NT2/D1 (cell line): ENCODE data around the gene RIC8A.

ENCODE experiments used
- DNase-seq: peaks from one replicate; pipeline ENCODE4 v3.0.0-alpha.2; 2011; ENCODE audit warnings: low read depth, low spot score
- H3K27me3 ChIP-seq: 2 replicates; pipeline ENCODE4 v1.6.0; 2011; ENCODE audit warnings: mild to moderate bottlenecking; ENCODE audit not compliant: insufficient read length, insufficient read depth
- H3K36me3 ChIP-seq: 2 replicates; pipeline ENCODE4 v1.6.1; 2011; ENCODE audit warnings: mild to moderate bottlenecking, low read length, mixed read lengths; ENCODE audit not compliant: insufficient read depth, insufficient read length
- H3K4me1 ChIP-seq: 2 replicates; pipeline ENCODE4 v1.5.1; 2011; ENCODE audit not compliant: insufficient read depth, insufficient read length
- H3K4me3 ChIP-seq: 2 replicates; pipeline ENCODE4 v1.5.1; 2011; ENCODE audit warnings: low read depth; ENCODE audit not compliant: insufficient read length
- H3K9ac ChIP-seq: 2 replicates; pipeline ENCODE4 v1.6.0; 2011; ENCODE audit warnings: low read depth; ENCODE audit not compliant: insufficient read length
- H3K9me3 ChIP-seq: 2 replicates; pipeline ENCODE4 v1.5.1; 2011; ENCODE audit warnings: mild to moderate bottlenecking, low read length; ENCODE audit not compliant: insufficient read depth
- SUZ12 ChIP-seq: IDR thresholded peaks from 2 replicates; pipeline ENCODE4 v1.6.1; 2011; ENCODE audit not compliant: insufficient read length, insufficient read depth; ENCODE audit errors: extremely low read depth
- YY1 ChIP-seq: IDR thresholded peaks from 2 replicates; pipeline ENCODE4 v1.6.1; 2011; ENCODE audit not compliant: insufficient read length, insufficient read depth
- ZNF274 ChIP-seq: IDR thresholded peaks from 2 replicates; pipeline ENCODE4 v1.6.1; 2011; ENCODE audit warnings: mild to moderate bottlenecking, low read depth, low read length

Gene RIC8A

DNA sequence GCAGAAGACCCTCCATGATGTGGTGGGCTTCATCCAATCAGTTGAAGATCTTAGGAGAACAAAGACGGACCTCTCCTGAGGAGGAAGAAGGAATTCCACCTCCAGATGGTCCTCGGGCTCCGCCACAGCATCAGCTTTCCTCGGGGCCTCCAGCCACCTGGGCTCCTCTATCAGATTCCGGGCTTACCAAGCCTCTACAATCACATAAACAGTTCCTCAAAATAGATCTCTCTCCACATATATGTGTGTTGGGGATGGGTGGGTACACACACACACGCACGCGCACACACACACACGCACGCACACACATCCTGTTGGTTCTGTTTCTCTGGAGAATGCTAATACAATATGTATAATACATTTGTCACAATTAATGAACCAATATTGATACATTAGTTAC is 51.9 kb downstream of the RIC8A start:
- H3K36me3 ChIP-seq: no peaks in the 10 kb centered on the region
- no peak overlapping the region for H3K9ac ChIP-seq
- no peak for DNase-seq
- TF ChIP-seq YY1 (no peak), ZNF274 (no peak), SUZ12 (no peak)
- H3K4me3 ChIP-seq: no peak overlapping the region
- no peaks in the 10 kb centered on the region for H3K9me3 ChIP-seq
- no peaks in the 10 kb centered on the region for H3K4me1 ChIP-seq
- H3K27me3 ChIP-seq: no peaks in the 10 kb centered on the region

DNA sequence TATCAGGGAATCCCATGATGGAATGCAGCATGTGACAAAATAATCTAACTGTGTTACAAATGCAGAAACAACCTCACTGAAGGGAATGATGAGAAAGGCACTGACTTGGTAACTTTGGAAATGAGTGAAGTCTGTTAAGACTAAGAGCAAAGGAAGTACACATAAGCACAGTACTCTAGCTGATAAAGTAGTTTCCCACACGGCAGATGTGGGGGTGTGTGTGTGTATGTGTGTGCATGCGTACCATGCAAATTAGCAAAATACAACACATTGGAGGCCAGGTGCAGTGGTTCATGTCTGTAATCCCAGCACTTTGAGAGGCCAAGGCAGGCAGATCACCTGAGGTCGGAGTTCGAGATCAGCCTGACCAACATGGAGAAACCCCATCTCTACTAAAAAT is 54.1 kb downstream of the RIC8A start:
- no peak for DNase-seq
- Histone ChIP-seq H3K9me3 (peaks cover 11% of the 10 kb centered on the region), H3K36me3 (no peaks in the 10 kb centered on the region), H3K4me1 (no peaks in the 10 kb centered on the region), H3K27me3 (no peaks in the 10 kb centered on the region), H3K9ac (no peak overlapping the region), H3K4me3 (no peak overlapping the region)
- TF ChIP-seq ZNF274 (no peak), SUZ12 (no peak), YY1 (no peak)
